SH-SY5Y (cell line): ENCODE data around the gene WNK2.

ENCODE experiments used
- GATA2 ChIP-seq: IDR thresholded peaks from 2 replicates; pipeline ENCODE4 v1.6.1; 2011; ENCODE audit warnings: mild to moderate bottlenecking, low read depth, low read length
- GATA3 ChIP-seq: IDR thresholded peaks from 2 replicates; pipeline ENCODE4 v1.6.1; 2011; ENCODE audit warnings: low read depth, mild to moderate bottlenecking, low read length, moderate library complexity

DNA sequence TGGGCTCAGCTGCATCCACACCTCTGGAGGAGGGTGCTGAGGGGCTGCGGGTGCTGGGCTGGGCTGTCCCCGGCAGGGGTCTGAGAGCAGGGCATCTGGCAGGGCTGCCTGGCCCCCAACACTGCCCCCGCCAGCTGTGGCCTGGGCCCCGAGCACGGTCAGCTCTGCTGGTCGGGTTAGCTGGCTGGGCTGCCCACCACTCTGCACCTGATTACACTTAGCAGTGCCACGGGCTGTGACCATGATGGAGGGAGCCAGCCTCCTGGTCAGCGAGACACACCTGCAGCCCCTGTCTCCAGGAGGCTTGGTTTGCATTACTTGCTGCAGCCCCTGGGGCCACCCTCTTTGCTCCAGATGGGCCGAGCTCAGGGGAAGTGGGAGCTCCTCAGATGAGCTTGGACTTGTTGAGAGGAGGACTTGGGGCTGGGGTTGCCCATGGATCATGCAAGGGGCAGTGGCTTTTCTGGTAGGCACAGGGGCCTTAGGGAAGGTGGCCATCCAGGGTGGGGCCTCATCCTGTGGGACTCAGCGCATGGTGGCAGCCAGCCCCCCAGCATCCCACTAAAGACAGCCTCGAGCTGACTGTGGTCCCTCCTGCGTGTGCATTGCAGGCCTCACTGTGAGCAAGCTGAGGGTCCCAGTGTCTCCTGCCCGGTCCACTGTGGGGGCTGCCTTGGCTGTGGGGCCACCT lies 135.5 kb downstream of the WNK2 start:
- TF ChIP-seq GATA2 (no peak), GATA3 (no peak)
